NCI-H1436 treated with DMSO at 0.1 percent for 48 hours (cell line): ENCODE measurements around the gene LCOR.
"Not testable (repeated sequence)": the region's sequence is repeated elsewhere in the genome, so short reads cannot be mapped to it uniquely, and the experiment has no call there.

Experiments
- DNase-seq: peaks from one replicate; lab custom pipeline; 2025; lab: John Stamatoyannopoulos, UW

LCOR gene

GRCh38 chr10:96831867-96832720 lies at the start of gene LCOR:
Gene LCOR, plus strand, starts transcription at chr10:96832298. Its CDS starts 116,760 bp downstream, at chr10:96949058.
- peak; percentile 12 for DNase-seq

DNA sequence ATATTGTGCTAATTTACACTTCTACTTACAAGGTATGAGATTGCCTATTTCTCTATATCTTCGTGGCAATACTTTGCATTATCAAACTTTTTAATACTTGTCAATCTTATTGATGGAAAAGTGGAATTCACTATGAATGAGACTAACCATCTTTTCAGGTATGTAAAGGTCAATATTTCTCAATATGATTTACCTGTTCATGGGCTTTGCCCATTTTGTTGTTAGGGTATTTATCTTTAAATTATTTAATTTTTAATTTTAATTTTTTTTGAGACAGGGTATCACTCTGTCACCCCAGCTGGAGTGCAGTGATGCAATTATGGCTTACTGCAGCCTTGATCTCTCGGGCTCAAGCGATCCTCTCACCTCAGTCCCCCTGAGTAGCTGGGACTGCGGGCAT lies 47.8 kb upstream of the LCOR start:
- DNase-seq: no peak

DNA sequence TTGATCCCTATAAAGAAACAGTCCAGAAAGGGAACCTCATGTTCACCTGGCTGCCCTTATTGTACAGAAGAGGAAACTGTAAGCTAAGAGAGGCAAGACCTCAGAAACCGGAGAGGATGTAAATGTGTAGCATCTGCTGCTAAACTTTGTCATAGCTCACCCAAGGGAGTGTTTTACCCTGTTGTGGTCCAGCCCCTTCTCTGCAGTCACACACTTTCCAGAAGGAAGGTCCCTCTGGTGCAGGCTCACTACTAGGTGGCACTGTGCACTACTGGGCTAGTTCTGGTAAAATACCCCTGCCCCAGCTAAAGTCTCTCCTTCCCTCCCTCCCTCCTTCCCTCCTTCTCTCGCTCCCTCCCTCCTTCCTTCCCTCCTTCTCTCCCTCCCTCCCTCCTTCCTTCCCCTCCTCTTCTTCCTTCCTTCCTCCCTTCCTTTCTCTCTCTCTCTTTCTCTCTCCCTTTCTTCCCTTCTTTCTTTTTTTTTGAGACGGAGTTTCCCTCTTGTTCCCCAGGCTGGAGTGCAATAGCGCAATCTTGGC lies 42.5 kb upstream of the LCOR start:
- no peak for DNase-seq

- no peak for DNase-seq
These were observed 40.2 kb upstream of the LCOR start for GRCh38 chr10:96791902-96792301.

- no peak for DNase-seq
These were observed 37.0 kb upstream of the LCOR start for GRCh38 chr10:96794836-96795733.

GRCh38 chr10:96797485-96797884 lies 34.6 kb upstream of the LCOR start:
- no peak for DNase-seq

DNA sequence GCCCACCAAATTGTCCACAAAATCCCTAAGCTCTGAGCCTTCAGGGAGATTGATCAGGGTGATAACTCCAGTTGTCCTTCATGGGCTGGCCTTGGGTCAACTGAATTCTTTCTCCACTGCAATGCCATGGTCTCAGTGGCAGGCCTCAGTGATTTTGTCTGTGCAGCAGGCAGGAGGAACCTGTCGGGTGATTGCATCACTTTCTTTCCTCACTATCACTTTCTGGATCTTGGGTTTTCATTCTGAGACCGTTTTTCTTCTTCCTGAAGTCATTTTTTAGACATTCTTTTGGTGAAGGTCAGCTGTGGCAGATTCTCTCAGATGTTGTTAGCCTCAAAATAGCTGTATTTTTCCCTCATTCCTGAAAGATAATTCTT lies 28.8 kb upstream of the LCOR start:
- no peak for DNase-seq

DNA sequence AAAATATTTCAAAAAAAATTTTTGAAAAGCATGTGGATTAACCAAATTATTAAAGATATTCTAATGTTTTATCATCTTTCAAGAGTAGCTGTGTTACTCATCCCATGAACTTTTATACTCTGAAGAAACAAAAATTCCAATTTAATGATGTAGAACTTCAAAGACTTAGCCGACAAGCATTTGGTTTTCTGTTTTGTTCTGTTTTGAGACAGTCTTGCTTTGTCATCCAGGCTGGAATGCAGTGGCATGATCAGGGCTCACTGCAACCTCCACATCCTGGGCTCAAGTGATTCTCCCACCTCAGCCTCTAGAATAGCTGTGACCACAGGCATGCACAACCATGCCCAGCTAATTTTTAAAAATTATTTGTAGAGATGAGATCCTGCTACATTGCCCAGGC lies 17.8 kb upstream of the LCOR start:
- no peak for DNase-seq

GRCh38 chr10:96818971-96819370 lies 13.1 kb upstream of the LCOR start:
- DNase-seq: not testable (repeated sequence)

DNA sequence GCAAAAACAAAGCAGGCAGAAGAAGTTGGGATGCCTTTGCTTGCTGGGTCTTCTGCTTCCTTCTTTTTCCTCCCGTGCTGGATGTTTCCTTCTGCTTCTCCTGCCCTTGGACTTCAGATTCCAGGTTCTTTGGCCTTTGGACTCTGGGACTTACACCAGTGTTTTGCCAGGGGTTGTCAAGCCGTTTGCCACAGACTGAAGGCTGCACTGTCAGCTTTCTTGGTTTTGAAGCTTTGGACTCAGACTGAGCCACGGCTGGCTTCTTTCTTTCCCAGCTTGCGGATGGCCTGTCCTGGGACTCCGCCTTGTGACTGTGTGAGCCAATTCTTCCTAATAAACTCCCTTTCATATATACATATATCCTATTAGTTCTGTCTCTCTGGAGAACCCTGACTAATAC lies 11.3 kb upstream of the LCOR start:
- no peak for DNase-seq

- DNase-seq: no peak
These were observed 5.7 kb upstream of the LCOR start for GRCh38 chr10:96826438-96826837.

DNA sequence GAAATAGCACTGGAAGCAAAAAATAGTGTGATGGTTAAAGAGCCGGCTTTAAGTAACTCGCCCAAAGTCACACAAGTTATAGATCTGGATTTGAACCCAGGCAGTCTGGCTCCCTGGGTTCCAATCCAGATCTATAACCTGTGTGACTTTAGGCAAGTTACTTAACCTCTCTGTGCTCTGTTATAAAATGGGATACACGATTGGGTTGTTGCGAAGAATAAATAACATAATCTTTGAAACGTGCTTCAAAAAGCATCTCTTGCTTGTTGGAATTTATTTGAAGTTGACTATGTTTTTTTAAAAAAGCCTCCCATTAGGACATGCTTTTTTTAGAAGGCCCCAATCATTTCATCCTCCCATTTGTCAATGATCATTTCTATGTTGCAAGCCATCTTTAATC lies 3.5 kb upstream of the LCOR start:
- DNase-seq: no peak

- DNase-seq: no peak
These were observed 2.9 kb upstream of the LCOR start for GRCh38 chr10:96829029-96829773.

GRCh38 chr10:96830511-96831199 lies 1.4 kb upstream of the LCOR start:
- DNase-seq: no peak

DNA sequence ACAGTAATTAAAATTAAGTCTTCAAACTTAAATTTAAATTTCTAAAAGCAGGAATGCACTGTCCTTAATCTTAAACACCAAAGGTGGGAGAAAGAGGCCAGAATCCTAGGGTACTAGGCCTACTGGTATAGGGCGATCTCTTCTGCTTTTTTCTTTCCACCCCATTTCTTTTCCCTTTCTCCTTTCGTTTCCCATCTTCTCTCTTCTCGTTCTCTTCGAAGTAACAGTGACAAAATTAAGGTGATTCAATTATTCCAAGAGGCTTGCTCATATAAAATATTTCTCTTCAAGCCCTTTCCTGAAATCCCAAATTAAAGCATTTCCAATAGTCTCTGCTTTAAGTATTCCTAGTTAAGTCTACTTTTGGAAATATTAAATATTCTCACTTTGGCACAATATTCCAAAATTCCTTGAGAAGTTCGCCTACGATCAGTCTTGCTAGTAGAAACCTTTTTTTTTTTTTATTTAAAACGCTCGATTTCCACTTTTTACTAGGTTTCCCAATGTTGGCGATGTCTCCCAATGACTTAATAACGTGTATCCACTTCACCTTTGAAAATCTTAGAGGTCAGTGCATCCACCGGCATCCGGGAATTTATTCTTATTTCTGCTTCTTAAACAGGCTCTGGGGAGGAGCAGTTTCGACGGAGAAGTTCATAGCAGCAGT lies 765 bp upstream of the LCOR start:
- DNase-seq: no peak

- DNase-seq: no peak
These were observed 672 bp downstream of the LCOR start for GRCh38 chr10:96832721-96833219.

DNA sequence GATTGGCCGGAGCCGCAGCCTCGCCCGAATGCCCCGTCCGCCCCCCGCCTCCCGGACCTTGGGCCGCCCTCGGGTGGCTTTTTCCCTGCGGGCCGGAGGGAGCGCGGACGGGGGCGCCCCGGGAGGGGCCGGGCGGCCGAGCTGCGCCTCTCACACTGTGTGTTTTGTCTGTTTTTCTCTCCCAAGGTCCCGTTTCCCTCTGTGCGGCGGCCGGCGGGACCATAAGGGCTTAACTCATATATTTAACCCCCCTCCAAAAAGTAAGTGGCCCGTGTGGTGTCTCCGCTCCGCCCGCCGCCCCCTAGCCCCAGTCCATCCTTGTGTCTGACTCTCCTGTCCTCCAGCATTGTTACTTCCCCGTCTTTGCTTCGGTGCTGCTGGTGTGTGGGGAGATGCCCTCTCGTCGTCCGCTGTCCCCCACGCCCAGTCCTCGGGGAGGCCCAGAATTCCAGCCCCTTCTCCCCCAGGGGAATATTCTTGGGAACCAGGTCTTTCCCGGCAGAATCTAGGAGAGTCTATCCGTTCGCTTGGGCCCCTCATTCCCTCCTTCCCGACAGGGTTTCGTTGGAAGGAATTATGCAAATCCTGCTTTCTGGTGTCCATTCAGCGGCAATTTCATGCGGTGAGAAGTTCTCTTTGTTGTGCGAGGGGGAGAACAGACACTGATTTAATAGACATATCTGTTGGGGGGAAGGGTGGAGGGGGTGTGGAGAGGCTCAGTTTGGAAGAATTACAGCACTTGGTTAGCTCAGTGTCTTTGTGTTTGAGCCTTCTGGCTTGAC lies 1.3 kb downstream of the LCOR start:
- DNase-seq: no peak

GRCh38 chr10:96834120-96834519 lies 2.0 kb downstream of the LCOR start:
- DNase-seq: no peak

GRCh38 chr10:96835899-96836298 lies 3.8 kb downstream of the LCOR start:
- no peak for DNase-seq

- DNase-seq: no peak
These were observed 6.4 kb downstream of the LCOR start for GRCh38 chr10:96838529-96838928.
